Measurements from ENCODE around the gene VMAC.
A peak's percentile ranks its signal among the peaks of the same experiment; 100 is the strongest.

Gene VMAC

DNA sequence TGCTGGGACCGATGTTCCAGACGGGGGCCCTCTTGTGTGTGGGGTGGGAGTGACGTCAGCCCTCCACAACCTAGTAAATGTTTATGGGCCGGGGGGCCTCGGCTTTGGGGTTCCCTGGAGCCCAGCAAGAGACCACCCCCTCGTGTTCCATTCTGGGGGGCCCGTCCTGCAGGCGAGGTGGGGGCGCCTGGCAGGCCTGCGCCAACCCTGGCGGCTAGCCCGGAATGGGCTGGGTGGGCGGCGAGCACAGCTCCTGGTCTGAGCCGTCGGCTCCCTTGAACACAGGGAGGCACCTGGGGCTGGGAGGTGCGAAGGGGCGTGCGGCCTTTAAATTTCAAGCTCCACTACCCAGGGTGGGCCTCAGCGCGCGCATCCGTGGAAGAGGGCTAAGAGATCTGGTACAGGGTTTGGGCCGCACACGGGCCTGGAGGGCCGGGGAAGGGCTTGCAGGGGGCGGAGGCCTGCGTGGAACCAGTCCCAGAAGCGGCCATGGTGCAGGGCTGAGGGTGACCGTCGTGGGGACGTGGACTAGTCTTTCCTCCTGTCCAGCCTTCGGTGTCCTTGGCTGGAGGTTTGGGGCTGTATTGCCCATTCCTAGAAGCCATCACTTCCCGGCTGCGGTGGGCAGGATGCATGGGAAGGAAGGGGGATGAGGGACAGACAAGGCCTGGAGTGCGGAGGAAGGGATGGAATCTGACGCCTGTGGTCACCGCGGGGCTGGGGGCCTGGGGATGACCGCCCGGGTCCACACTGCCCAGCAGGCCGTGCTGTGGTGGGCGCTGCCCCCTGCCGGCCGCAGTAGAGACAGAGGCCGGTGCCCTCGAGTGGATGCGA lies 12.5 kb upstream of the VMAC start:
- TF ChIP-seq BHLHE40 (IDR thresholded peaks at IDR 0.05; ENCODE audit: borderline replicate concordance) (no peak), L3MBTL2 (conservative IDR thresholded peaks at IDR 0.05) (no peak), NFRKB (IDR thresholded peaks at IDR 0.05) (no peak), HDGF (IDR thresholded peaks at IDR 0.05; ENCODE audit: borderline replicate concordance) (no peak), FOXA1 (IDR thresholded peaks at IDR 0.05) (no peak), ELF4 (IDR thresholded peaks at IDR 0.05) (no peak), ARNT (IDR thresholded peaks at IDR 0.05) (no peak), LEF1 (IDR thresholded peaks at IDR 0.05; ENCODE audit: borderline replicate concordance) (no peak), SP1 (IDR thresholded peaks at IDR 0.05) (no peak)
- ChIA-PET CTCF (interaction anchor here (0.7 to 4.2 kb wide), 3 partner anchors 12 to 88 kb away, joined by 3 to 22 read pairs (median 3); partner anchors contain the start of genes NDUFA11 and NRTN), POLR2A (interaction anchor here (1.8 to 3.3 kb wide), 4 partner anchors 11 to 88 kb away, joined by 7 to 17 read pairs (median 10); partner anchors contain the start of genes NDUFA11 and NRTN)
- peak; percentile 56 for DNase-seq (ENCODE audit: extremely low spot score)

DNA sequence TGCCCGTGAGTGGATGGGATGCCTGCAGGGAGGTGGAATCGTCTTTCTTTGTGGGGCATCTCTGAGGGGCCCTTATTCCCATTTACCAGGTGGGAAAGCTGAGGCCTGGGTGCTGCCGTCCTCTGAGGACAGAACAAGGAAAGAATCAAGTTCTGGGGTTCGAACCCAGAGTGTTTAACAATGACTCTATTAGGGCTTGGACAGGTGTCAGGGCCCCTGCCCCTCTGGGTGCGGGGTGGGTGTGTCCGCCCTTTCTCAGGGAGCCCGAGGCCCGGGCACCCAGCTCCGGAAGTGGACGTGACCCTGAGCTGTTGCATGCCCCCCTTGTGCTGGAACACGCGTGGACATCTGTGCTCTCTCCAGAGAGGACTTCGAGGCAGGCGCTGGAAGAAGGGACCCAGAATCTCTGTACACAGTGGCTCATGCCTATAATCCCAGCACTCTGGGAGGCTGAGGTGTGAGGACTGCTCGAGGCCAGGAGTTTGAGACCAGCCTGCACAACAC lies 11.8 kb upstream of the VMAC start:
- CTCF ChIA-PET, result interaction anchor here (0.6 to 4.2 kb wide), 3 partner anchors 64 to 129 kb away, joined by 3 to 22 read pairs (median 3); partner anchors contain the start of gene NRTN
- POLR2A ChIA-PET, result interaction anchor here (1.8 to 3.3 kb wide), 3 partner anchors 10 to 89 kb away, joined by 7 to 17 read pairs (median 8); partner anchors contain the start of genes NDUFA11 and NRTN
- TF ChIP-seq NFRKB (IDR thresholded peaks at IDR 0.05) (no peak), TARDBP (IDR thresholded peaks at IDR 0.05) (no peak), FOXM1 (IDR thresholded peaks at IDR 0.05; ENCODE audit: borderline replicate concordance) (no peak), SUZ12 (IDR thresholded peaks at IDR 0.05) (no peak), SP1 (IDR thresholded peaks at IDR 0.05) (no peak), FOXA1 (IDR thresholded peaks at IDR 0.05) (no peak), ZNF384 (IDR thresholded peaks at IDR 0.05) (no peak), LEF1 (IDR thresholded peaks at IDR 0.05; ENCODE audit: borderline replicate concordance) (no peak), HDGF (IDR thresholded peaks at IDR 0.05; ENCODE audit: borderline replicate concordance) (no peak), ELF4 (IDR thresholded peaks at IDR 0.05) (no peak), ARNT (IDR thresholded peaks at IDR 0.05) (no peak), BHLHE40 (IDR thresholded peaks at IDR 0.05; ENCODE audit: borderline replicate concordance) (no peak), FOXK2 (IDR thresholded peaks at IDR 0.05) (no peak), CTBP1 (IDR thresholded peaks at IDR 0.05; ENCODE audit: borderline replicate concordance) (no peak), L3MBTL2 (conservative IDR thresholded peaks at IDR 0.05) (no peak)
- TF ChIP-seq, protein P1, sequence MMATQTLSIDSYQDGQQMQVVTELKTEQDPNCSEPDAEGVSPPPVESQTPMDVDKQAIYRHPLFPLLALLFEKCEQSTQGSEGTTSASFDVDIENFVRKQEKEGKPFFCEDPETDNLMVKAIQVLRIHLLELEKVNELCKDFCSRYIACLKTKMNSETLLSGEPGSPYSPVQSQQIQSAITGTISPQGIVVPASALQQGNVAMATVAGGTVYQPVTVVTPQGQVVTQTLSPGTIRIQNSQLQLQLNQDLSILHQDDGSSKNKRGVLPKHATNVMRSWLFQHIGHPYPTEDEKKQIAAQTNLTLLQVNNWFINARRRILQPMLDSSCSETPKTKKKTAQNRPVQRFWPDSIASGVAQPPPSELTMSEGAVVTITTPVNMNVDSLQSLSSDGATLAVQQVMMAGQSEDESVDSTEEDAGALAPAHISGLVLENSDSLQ (IDR thresholded peaks at IDR 0.05), result no peak
- no peak for DNase-seq (ENCODE audit: extremely low spot score)

DNA sequence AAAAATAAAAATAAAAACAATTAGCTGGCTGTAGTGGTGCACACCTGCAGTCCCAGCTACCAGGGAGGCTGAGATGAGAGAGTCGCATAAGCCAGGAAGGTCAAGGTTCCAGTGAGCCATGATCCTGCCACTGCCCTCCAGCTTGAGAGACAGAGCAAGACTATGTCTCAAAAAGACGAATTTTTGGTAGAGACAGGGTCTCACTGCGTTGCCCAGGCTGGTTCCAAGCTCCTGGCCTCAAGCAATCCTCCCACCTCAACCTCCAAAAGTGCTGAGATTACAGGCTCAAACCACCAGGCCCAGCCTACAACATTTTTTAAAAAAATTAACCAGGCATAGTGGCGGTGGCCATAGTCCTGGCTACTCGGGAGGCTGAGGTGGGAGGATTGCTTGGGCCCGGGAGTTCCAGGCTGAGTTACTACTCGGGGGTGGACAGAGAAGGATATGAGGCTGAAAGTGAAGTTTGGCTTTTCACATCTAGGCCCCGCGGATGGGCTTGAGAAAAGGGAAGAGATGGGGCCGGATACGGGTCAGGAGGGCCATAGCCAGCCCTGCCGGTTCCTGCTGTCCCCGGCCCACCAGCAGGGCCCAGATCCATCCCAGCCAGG lies 11.3 kb upstream of the VMAC start:
- ChIA-PET POLR2A (interaction anchor here (1.8 to 2.0 kb wide), 2 partner anchors 10 to 89 kb away, joined by 7 to 8 read pairs; partner anchors contain the start of genes NDUFA11 and NRTN), CTCF (interaction anchor here (0.6 to 4.2 kb wide), 3 partner anchors 65 to 129 kb away, joined by 3 to 22 read pairs (median 3); partner anchors contain the start of gene NRTN)
- TF ChIP-seq L3MBTL2 (conservative IDR thresholded peaks at IDR 0.05), result no peak
- TF ChIP-seq SP1 (IDR thresholded peaks at IDR 0.05), result no peak
- no peak for TF ChIP-seq FOXA1 (IDR thresholded peaks at IDR 0.05)
- TF ChIP-seq HDGF (IDR thresholded peaks at IDR 0.05; ENCODE audit: borderline replicate concordance), result no peak
- TF ChIP-seq ZNF384 (IDR thresholded peaks at IDR 0.05), result no peak
- no peak for TF ChIP-seq BHLHE40 (IDR thresholded peaks at IDR 0.05; ENCODE audit: borderline replicate concordance)
- TF ChIP-seq, protein P1 (IDR thresholded peaks at IDR 0.05), result no peak
- TF ChIP-seq FOXK2 (IDR thresholded peaks at IDR 0.05), result no peak
- no peak for TF ChIP-seq SUZ12 (IDR thresholded peaks at IDR 0.05)
- TF ChIP-seq CTBP1 (IDR thresholded peaks at IDR 0.05; ENCODE audit: borderline replicate concordance), result no peak
- no peak for TF ChIP-seq LEF1 (IDR thresholded peaks at IDR 0.05; ENCODE audit: borderline replicate concordance)
- no peak for TF ChIP-seq FOXM1 (IDR thresholded peaks at IDR 0.05; ENCODE audit: borderline replicate concordance)
- TF ChIP-seq ARNT (IDR thresholded peaks at IDR 0.05), result no peak
- no peak for DNase-seq (ENCODE audit: extremely low spot score)

DNA sequence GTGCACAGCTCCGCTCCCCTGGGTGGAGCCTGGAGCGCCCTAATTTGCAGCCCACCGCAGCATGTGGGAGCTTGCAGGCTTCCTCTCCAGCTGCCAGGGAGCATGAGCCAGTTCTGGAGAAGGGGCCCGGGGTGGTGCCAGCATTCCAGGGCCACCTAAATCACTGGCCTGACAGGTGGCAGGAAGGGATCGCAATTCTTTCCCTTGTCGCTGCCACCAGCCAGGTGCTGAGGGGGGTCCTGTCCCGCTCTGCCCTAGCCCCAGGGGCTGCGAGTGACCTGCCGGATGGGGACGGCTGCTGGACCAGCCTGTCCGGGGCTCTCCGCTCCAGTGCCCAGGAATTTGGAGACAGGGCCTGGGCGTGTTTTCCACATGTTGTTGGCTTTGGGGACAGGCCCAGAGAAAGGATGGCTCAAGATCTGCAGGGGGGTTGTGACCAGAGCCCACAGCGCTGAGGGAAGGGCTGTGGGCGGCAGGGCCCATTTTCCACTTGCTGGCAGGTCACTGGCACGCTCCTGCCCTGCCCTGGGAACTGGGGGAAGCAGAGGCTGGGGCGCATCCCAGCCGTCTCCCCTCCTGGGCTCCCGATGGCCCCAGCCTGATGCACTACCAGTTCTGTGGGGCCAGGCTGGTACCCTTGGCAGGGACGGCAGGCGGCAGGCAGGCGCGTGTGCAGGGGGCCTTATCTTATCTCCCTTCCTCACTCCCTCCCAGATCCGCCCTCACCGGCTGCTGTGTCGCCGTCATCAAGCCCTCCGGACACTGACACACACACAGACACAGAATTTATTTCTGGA lies 10.6 kb upstream of the VMAC start:
- no peak for DNase-seq (ENCODE audit: extremely low spot score)
- POLR2A ChIA-PET, result interaction anchor here (1.8 to 2.0 kb wide), 2 partner anchors 9 to 90 kb away, joined by 7 to 8 read pairs; partner anchors contain the start of genes NDUFA11 and NRTN
- TF ChIP-seq SUZ12 (IDR thresholded peaks at IDR 0.05) (no peak), CTBP1 (IDR thresholded peaks at IDR 0.05; ENCODE audit: borderline replicate concordance) (no peak)
- TF ChIP-seq, protein P1 (IDR thresholded peaks at IDR 0.05), result 0 out of 2 replicates have a peak, but pooled peaks have one; percentile 5
- CTCF ChIA-PET, result interaction anchor here (0.8 to 4.2 kb wide), 2 partner anchors 66 to 90 kb away, joined by 3 to 22 read pairs; partner anchors contain the start of gene NRTN
